22Rv1 (cell line): ENCODE data around the gene PHF21A.

Source experiments
- CTCF ChIP-seq: fragments of 450-650 bp; IDR thresholded peaks from 2 replicates; pipeline ENCODE4 v1.5.1; 2017; ENCODE audit warnings: mild to moderate bottlenecking
- ZFX ChIP-seq: fragments of 450-650 bp; IDR thresholded peaks from 2 replicates; pipeline ENCODE4 v1.6.1; 2017; ENCODE audit warnings: antibody characterized with exemption, borderline replicate concordance

DNA sequence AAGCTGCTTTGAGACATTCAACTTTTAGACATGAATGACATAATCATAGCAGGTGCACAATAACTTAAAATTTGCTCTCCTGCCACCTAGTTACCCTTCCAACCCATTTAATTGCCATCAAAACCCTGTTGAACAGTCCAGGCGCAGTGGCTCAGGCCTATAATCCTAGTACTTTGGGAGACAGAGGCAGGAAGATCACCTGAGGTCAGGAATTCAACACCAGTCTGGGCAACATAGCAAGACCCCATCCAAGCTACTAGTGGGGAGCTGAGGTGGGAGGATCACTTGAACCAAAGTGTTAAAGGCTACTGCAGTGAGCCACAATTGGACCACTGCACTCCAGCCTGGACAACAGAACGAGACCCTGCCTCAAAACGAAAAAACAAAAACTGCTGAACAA lies 4.0 kb upstream of the PHF21A start:
- TF ChIP-seq CTCF (no peak), ZFX (no peak)
